LHCN-M2 (cell line): ENCODE data around the gene UGT1A7. TPM values are rescaled to one million over a fixed set of nuclear protein-coding genes. Genes with fewer than 3 reads are reported as not detected.

ENCODE experiments used
- DNase-seq: peaks from one replicate; pipeline ENCODE4 v3.0.0-alpha.2; 2012; ENCODE audit warnings: low read depth
- total RNA-seq: library from RNA; depleted of rRNA; stranded (reverse); fragments of >200 nt; gene quantifications from 2 replicates; pipeline ENCODE4 v1.2.3, GENCODE V29; 2014; rRNA removed

Gene UGT1A7
- total RNA-seq, 1 experiment from 2014 or later: not detected

GRCh38 chr2:233817361-233817911, 135.7 kb downstream of the UGT1A7 start:
- DNase-seq: no peak

- no peak for DNase-seq
Observed at GRCh38 chr2:233817995-233818638, 136.4 kb downstream of the UGT1A7 start.

GRCh38 chr2:233818639-233819621, 137.2 kb downstream of the UGT1A7 start:
- no peak for DNase-seq

- DNase-seq: no peak
Observed at GRCh38 chr2:233819884-233820773, 138.4 kb downstream of the UGT1A7 start.

GRCh38 chr2:233820774-233821105, 139.0 kb downstream of the UGT1A7 start:
- DNase-seq: no peak

GRCh38 chr2:233821196-233821595, 139.5 kb downstream of the UGT1A7 start:
- no peak for DNase-seq

GRCh38 chr2:233821709-233822100, 140.0 kb downstream of the UGT1A7 start:
- DNase-seq: no peak

- DNase-seq: no peak
Observed at GRCh38 chr2:233822101-233822771, 140.5 kb downstream of the UGT1A7 start.

Other genes with a start within 250 kb of the UGT1A7 start
- gene USP40, start 115.1 kb upstream of the UGT1A7 start, total RNA-seq: 28.5 and 30.0 TPM in 2 replicates
- not detected in 2 replicates for gene UGT1A8, start 64.3 kb upstream of the UGT1A7 start, total RNA-seq
- gene UGT1A10, start 45.5 kb upstream of the UGT1A7 start, total RNA-seq: not detected in 2 replicates
- gene UGT1A9, start 10.0 kb upstream of the UGT1A7 start, total RNA-seq: not detected in 2 replicates
- gene UGT1A6, start 11.0 kb downstream of the UGT1A7 start, total RNA-seq: not detected in 2 replicates
- not detected in 2 replicates for gene UGT1A5, start 31.0 kb downstream of the UGT1A7 start, total RNA-seq
- gene UGT1A4, start 36.8 kb downstream of the UGT1A7 start, total RNA-seq: not detected in 2 replicates
- not detected in 2 replicates for gene UGT1A3, start 47.1 kb downstream of the UGT1A7 start, total RNA-seq
- not detected in 2 replicates for gene UGT1A1, start 78.4 kb downstream of the UGT1A7 start, total RNA-seq
- not detected in 2 replicates for gene MROH2A, start 96.4 kb downstream of the UGT1A7 start, total RNA-seq
- gene HJURP, start 172.6 kb downstream of the UGT1A7 start, total RNA-seq: 123 and 124 TPM in 2 replicates
- gene TRPM8, start 235.5 kb downstream of the UGT1A7 start, total RNA-seq: 0.80 and 0.90 TPM in 2 replicates